Measurements from ENCODE around the gene CBX5.
"Not testable (repeated sequence)": the region's sequence is repeated elsewhere in the genome, so short reads cannot be mapped to it uniquely, and the experiment has no call there.

Gene CBX5

GRCh38 chr12:54279632-54280467 is at the start of gene CBX5:
Gene CBX5, minus strand, starts transcription at chr12:54280122. Its CDS starts 22,472 bp downstream, at chr12:54257650.
- FAIRE-seq: peak; percentile 31

GRCh38 chr12:54328595-54329337 is 48.8 kb upstream of the CBX5 start:
- no peak for FAIRE-seq

GRCh38 chr12:54325442-54326109 is 45.7 kb upstream of the CBX5 start:
- FAIRE-seq: not testable (repeated sequence)

- FAIRE-seq: peak; percentile 95
Observed at GRCh38 chr12:54324617-54325441, 44.9 kb upstream of the CBX5 start, which contains the start of gene COPZ1. Gene COPZ1, plus strand, starts transcription at chr12:54325131. Its CDS starts 33 bp downstream, at chr12:54325164.

- FAIRE-seq: no peak
Observed at GRCh38 chr12:54321363-54321762, 41.4 kb upstream of the CBX5 start.

- FAIRE-seq: not testable (repeated sequence)
Observed at GRCh38 chr12:54312309-54312708, 32.4 kb upstream of the CBX5 start.

GRCh38 chr12:54311051-54311450 is 31.1 kb upstream of the CBX5 start:
- FAIRE-seq: no peak

- no peak for FAIRE-seq
Observed at GRCh38 chr12:54306925-54307741, 27.2 kb upstream of the CBX5 start.

- no peak for FAIRE-seq
Observed at GRCh38 chr12:54304187-54304810, 24.4 kb upstream of the CBX5 start.

GRCh38 chr12:54303640-54304039 is 23.7 kb upstream of the CBX5 start:
- no peak for FAIRE-seq

- no peak for FAIRE-seq
Observed at GRCh38 chr12:54301428-54302048, 21.6 kb upstream of the CBX5 start.

- no peak for FAIRE-seq
Observed at GRCh38 chr12:54300732-54301427, 21.0 kb upstream of the CBX5 start, which contains the start of gene NFE2. Gene NFE2, minus strand, starts transcription at chr12:54301015. Its CDS starts 5,767 bp downstream, at chr12:54295248.

- FAIRE-seq: no peak
Observed at GRCh38 chr12:54300225-54300731, 20.4 kb upstream of the CBX5 start.

- no peak for FAIRE-seq
Observed at GRCh38 chr12:54299515-54300224, 19.7 kb upstream of the CBX5 start.

- FAIRE-seq: no peak
Observed at GRCh38 chr12:54298904-54299303, 19.0 kb upstream of the CBX5 start.

- FAIRE-seq: no peak
Observed at GRCh38 chr12:54296393-54297099, 16.6 kb upstream of the CBX5 start.

- FAIRE-seq: no peak
Observed at GRCh38 chr12:54294953-54295566, 15.1 kb upstream of the CBX5 start.
